ENCODE data around the gene SUN2.

The SUN2 gene

GRCh38 chr22:38793721-38794466 is 38.1 kb upstream of the SUN2 start, which contains the start of gene DNAL4:
Gene DNAL4, minus strand, starts transcription at chr22:38794143. Its CDS starts 11,412 bp downstream, at chr22:38782731.
- TF ChIP-seq CTCF (IDR thresholded peaks at IDR 0.05), result no peak

- TF ChIP-seq CTCF (IDR thresholded peaks at IDR 0.05), result no peak
Measured at GRCh38 chr22:38793317-38793716, 37.5 kb upstream of the SUN2 start.

- TF ChIP-seq CTCF (IDR thresholded peaks at IDR 0.05), result no peak
Measured at GRCh38 chr22:38792833-38793232, 37.0 kb upstream of the SUN2 start.

GRCh38 chr22:38789606-38790005 is 33.8 kb upstream of the SUN2 start:
- no peak for TF ChIP-seq CTCF (IDR thresholded peaks at IDR 0.05)

- TF ChIP-seq CTCF (IDR thresholded peaks at IDR 0.05), result no peak
Measured at GRCh38 chr22:38788846-38789245, 33.0 kb upstream of the SUN2 start.

- TF ChIP-seq CTCF (IDR thresholded peaks at IDR 0.05), result no peak
Measured at GRCh38 chr22:38788021-38788816, 32.4 kb upstream of the SUN2 start.

- no peak for TF ChIP-seq CTCF (IDR thresholded peaks at IDR 0.05)
Measured at GRCh38 chr22:38786631-38787030, 30.8 kb upstream of the SUN2 start.
